Measurements from ENCODE around the gene APOA4. TPM values are rescaled to one million over a fixed set of nuclear protein-coding genes. Genes with fewer than 3 reads are reported as not detected.

APOA4 gene
- total and polyA plus RNA-seq, 2 of the 13 experiments (the other 11 are each of a cell fraction or from before 2014, with no cell fraction given), result 3.8 to 7.2 TPM

DNA sequence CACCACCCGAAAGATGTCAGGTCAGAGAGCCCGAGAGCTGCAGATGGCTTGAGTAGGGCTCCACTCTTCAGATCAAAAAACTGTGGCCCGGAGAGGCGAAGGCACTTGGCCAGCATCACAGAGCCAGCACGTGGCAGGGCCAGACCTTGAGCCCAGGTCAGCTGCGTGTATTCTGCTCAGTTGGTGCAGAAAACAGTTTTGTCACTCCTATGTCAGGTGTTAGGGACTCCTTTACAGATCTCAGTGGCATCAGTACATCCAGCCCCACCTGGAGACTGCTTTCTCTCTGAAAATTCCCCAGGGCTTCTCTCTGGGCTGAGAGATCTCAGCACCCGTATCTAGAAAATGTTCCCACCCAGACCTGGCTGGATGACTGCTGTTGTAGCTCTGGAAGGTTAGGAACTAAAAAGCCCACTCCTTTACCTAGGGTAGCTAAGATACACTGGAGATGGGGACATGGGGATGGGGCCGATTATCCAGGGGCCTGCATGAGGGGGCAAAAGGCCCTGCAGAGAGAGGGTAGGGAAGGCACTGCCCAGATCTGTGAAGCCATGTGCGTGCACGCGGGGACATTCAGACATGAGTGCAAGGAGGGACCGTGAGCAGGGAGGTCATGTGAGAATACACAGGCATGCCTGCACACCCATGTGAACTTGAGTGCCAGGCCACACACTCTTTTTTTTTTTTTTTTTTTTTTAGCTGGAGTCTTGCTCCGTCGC, 10.9 kb upstream of the APOA4 start (continued):
- TF ChIP-seq DZIP1 (CRISPR knock-in tag; IDR thresholded peaks at IDR 0.05) (no peak; the same call in 1 of the 2 replicates), ZNF326 (CRISPR knock-in tag; IDR thresholded peaks at IDR 0.05; ENCODE audit: borderline replicate concordance) (peak; percentile 66; the same call in 1 of the 2 replicates), ZBED4 (CRISPR knock-in tag; IDR thresholded peaks at IDR 0.05; ENCODE audit: borderline replicate concordance) (peak; percentile 88), ZNF589 (CRISPR knock-in tag; conservative IDR thresholded peaks at IDR 0.05) (peak; percentile 81; the same call in 1 of the 2 replicates), ZNF549 (CRISPR knock-in tag; IDR thresholded peaks at IDR 0.05) (no peak), REPIN1 (CRISPR knock-in tag; IDR thresholded peaks at IDR 0.05; ENCODE audit: borderline replicate concordance, low read depth) (peak; percentile 43), ATF7-NPFF (CRISPR knock-in tag; IDR thresholded peaks at IDR 0.05; ENCODE audit: low read depth) (peak; percentile 66; the same call in 1 of the 2 replicates), CC2D1A (CRISPR knock-in tag; IDR thresholded peaks at IDR 0.05) (no peak), POLR2AphosphoS2 (IDR thresholded peaks at IDR 0.05; ENCODE audit: low read depth, low read length) (peak; percentile 75; the same call in 1 of the 2 replicates), ZFP62 (CRISPR knock-in tag; IDR thresholded peaks at IDR 0.05) (no peak), POLR2AphosphoS5 (IDR thresholded peaks at IDR 0.05; ENCODE audit: low read depth, low read length) (peak; percentile 81), HOXA5 (CRISPR knock-in tag; IDR thresholded peaks at IDR 0.05) (0 out of 2 replicates have a peak, but pooled peaks have one; percentile 57), ZFP82 (CRISPR knock-in tag; IDR thresholded peaks at IDR 0.05; ENCODE audit: borderline replicate concordance) (peak; percentile 50; the same call in 1 of the 2 replicates), RORA (CRISPR knock-in tag; IDR thresholded peaks at IDR 0.05) (no peak), MXD4 (CRISPR knock-in tag; IDR thresholded peaks at IDR 0.05) (peak; percentile 41; the same call in 1 of the 2 replicates), ZNF781 (CRISPR knock-in tag; IDR thresholded peaks at IDR 0.05; ENCODE audit: borderline replicate concordance, not compliant biosample characterization) (peak; percentile 43), YY1 (IDR thresholded peaks at IDR 0.05; ENCODE audit: insufficient read depth, insufficient replicate concordance, low read depth, low read length) (no peak), CENPT (CRISPR knock-in tag; IDR thresholded peaks at IDR 0.05; ENCODE audit: low read depth) (no peak), PAX8 (CRISPR knock-in tag; IDR thresholded peaks at IDR 0.05; ENCODE audit: borderline replicate concordance) (no peak)
- TF ChIP-seq, protein P1, sequence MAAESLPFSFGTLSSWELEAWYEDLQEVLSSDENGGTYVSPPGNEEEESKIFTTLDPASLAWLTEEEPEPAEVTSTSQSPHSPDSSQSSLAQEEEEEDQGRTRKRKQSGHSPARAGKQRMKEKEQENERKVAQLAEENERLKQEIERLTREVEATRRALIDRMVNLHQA (CRISPR knock-in tag; IDR thresholded peaks at IDR 0.05), result no peak
- TF ChIP-seq, protein P2, sequence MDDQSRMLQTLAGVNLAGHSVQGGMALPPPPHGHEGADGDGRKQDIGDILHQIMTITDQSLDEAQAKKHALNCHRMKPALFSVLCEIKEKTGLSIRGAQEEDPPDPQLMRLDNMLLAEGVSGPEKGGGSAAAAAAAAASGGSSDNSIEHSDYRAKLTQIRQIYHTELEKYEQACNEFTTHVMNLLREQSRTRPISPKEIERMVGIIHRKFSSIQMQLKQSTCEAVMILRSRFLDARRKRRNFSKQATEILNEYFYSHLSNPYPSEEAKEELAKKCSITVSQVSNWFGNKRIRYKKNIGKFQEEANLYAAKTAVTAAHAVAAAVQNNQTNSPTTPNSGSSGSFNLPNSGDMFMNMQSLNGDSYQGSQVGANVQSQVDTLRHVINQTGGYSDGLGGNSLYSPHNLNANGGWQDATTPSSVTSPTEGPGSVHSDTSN (CRISPR knock-in tag; IDR thresholded peaks at IDR 0.05; ENCODE audit: borderline replicate concordance), result no peak

Measured in HepG2 (cell line).